A673 (cell line): ENCODE measurements around the gene CUL9.

ENCODE experiments used
- CTCF ChIP-seq: fragments of 300-800, 200-600 bp; sonication (generic); conservative IDR thresholded peaks from 2 replicates; pipeline ENCODE4 v1.5.1; 2017; ENCODE audit warnings: low read depth, mild to moderate bottlenecking, antibody characterized with exemption, low read length, moderate library complexity, mixed read lengths
- EZH2 ChIP-seq: fragments of 200-600 bp; sonication (generic); IDR thresholded peaks from 2 replicates; pipeline ENCODE4 v1.6.1; 2017; ENCODE audit warnings: borderline replicate concordance, low read depth, mild to moderate bottlenecking, mixed read lengths, antibody characterized with exemption, low read length; ENCODE audit not compliant: poor library complexity, severe bottlenecking

DNA sequence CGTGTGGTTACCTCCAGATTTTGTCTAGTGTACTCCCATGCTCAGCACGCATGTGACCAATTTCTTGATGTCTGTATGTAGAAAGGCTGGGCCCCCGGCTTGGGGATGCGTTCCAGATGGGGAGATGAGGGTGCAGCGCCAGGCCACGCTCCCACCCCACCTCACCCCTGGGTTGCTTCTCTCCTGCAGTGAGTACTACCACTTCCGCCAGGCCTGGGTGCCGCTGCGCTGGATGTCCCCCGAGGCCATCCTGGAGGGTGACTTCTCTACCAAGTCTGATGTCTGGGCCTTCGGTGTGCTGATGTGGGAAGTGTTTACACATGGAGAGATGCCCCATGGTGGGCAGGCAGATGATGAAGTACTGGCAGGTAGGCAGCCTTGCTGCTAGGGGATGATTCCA lies 22.4 kb upstream of the CUL9 start:
- TF ChIP-seq CTCF (no peak), EZH2 (no peak)
